IMR-90 (cell line): ENCODE results near the gene ZNF613.

Experiments
- CTCF ChIP-seq: conservative IDR thresholded peaks from 2 replicates; pipeline ENCODE4 v1.5.1; 2012; ENCODE audit warnings: mild to moderate bottlenecking, low read depth, low read length, improper control_type of control experiment
- ELK1 ChIP-seq: fragments of 150-350 bp; IDR thresholded peaks from 2 replicates; pipeline ENCODE4 v1.6.1; 2016; ENCODE audit warnings: low read depth, mild to moderate bottlenecking, low read length, moderate library complexity, borderline replicate concordance
- FOS ChIP-seq: fragments of 150-350 bp; IDR thresholded peaks from 2 replicates; pipeline ENCODE4 v1.6.1; 2016; ENCODE audit warnings: low read depth, low read length
- MAFK ChIP-seq: IDR thresholded peaks from 2 replicates; pipeline ENCODE4 v1.6.1; 2012; ENCODE audit warnings: low read depth, low read length, improper control_type of control experiment
- MAZ ChIP-seq: IDR thresholded peaks from 2 replicates; pipeline ENCODE4 v1.6.1; 2012; ENCODE audit warnings: low read depth, mild to moderate bottlenecking, low read length, improper control_type of control experiment, moderate library complexity, borderline replicate concordance
- MXI1 ChIP-seq: IDR thresholded peaks from 2 replicates; pipeline ENCODE4 v1.6.1; 2012; ENCODE audit warnings: low read depth, mild to moderate bottlenecking, low read length, moderate library complexity, borderline replicate concordance
- NFE2L2 ChIP-seq: fragments of 150-350 bp; IDR thresholded peaks from 2 replicates; pipeline ENCODE4 v1.6.1; 2016; ENCODE audit warnings: low read depth, mild to moderate bottlenecking, low read length
- POLR2A ChIP-seq: IDR thresholded peaks from 2 replicates; pipeline ENCODE4 v1.6.1; 2012; ENCODE audit warnings: mild to moderate bottlenecking, low read depth, low read length
- RAD21 ChIP-seq: IDR thresholded peaks from 2 replicates; pipeline ENCODE4 v1.6.1; 2012; ENCODE audit warnings: low read length, improper control_type of control experiment
- RCOR1 ChIP-seq: IDR thresholded peaks from 2 replicates; pipeline ENCODE4 v1.6.1; 2012; ENCODE audit warnings: mild to moderate bottlenecking, low read length, improper control_type of control experiment; ENCODE audit not compliant: insufficient replicate concordance
- SMC3 ChIP-seq: fragments of 150-350 bp; IDR thresholded peaks from 2 replicates; pipeline ENCODE4 v1.6.1; 2016; ENCODE audit warnings: low read depth, mild to moderate bottlenecking, antibody characterized with exemption, low read length, moderate library complexity

- no peak for TF ChIP-seq POLR2A
- TF ChIP-seq CTCF = 0 out of 2 replicates have a peak, but pooled peaks have one; percentile 8
- no peak for TF ChIP-seq MXI1
- no peak for TF ChIP-seq MAFK
- TF ChIP-seq MAZ = no peak
- TF ChIP-seq NFE2L2 = no peak
- no peak for TF ChIP-seq FOS
- TF ChIP-seq RAD21 = no peak
- TF ChIP-seq RCOR1 = no peak
- no peak for TF ChIP-seq SMC3
- TF ChIP-seq ELK1 = no peak
Measured at GRCh38 chr19:51901860-51902259, 25.4 kb upstream of the ZNF613 start.
